NCI-H187 treated with DMSO at 0.1 percent for 48 hours (cell line): ENCODE data around the gene GPR68.
"Not testable (repeated sequence)": the region's sequence is repeated elsewhere in the genome, so short reads cannot be mapped to it uniquely, and the experiment has no call there.

Experiments
- DNase-seq: peaks from one replicate; lab custom pipeline; 2025; lab: John Stamatoyannopoulos, UW

GPR68 gene

GRCh38 chr14:91190853-91191252, 53.7 kb downstream of the GPR68 start:
- no peak for DNase-seq

GRCh38 chr14:91187271-91187670, 57.2 kb downstream of the GPR68 start:
- no peak for DNase-seq

GRCh38 chr14:91186515-91187066, 57.9 kb downstream of the GPR68 start:
- DNase-seq = no peak

GRCh38 chr14:91185721-91186120, 58.8 kb downstream of the GPR68 start:
- DNase-seq = no peak

GRCh38 chr14:91184559-91184958, 59.9 kb downstream of the GPR68 start:
- no peak for DNase-seq

- DNase-seq = not testable (repeated sequence)
Observed at GRCh38 chr14:91182753-91183152, 61.8 kb downstream of the GPR68 start.
